Activated T-cell treated with anti-CD3 and anti-CD28 coated beads, Interleukin-2, amount 50 U/mL, for 72 hours (primary cell): ENCODE data around the gene RFX2. TPM values are rescaled to one million over a fixed set of nuclear protein-coding genes. Genes with fewer than 3 reads are reported as not detected.
A peak's percentile ranks its signal among the peaks of the same experiment; 100 is the strongest.
"Not testable (repeated sequence)": the region's sequence is repeated elsewhere in the genome, so short reads cannot be mapped to it uniquely, and the experiment has no call there.

Experiments
- ATAC-seq, 2 donors: fragments of 150-1000 bp; cut with Tn5 transposase; replicated peaks in 1 of 2; 2 replicates each; pipeline ENCODE4 v1.10.0; 2021; ENCODE audit warnings: moderate library complexity in 2 of 2, mild to moderate bottlenecking in 1 of 2
- DNase-seq, 2 donors: peaks; one replicate each; pipeline ENCODE4 v3.0.0; 2021 to 2022; ENCODE audit warnings: mixed read lengths in 1 of 2
- H3K27ac Mint-ChIP-seq: one replicate; pipeline ENCODE4 v1.8.0; 2022; ENCODE audit warnings: mild to moderate bottlenecking, moderate library complexity, mixed read lengths
- H3K27me3 Mint-ChIP-seq: one replicate; pipeline ENCODE4 v1.8.0; 2022; ENCODE audit warnings: low read depth, mixed read lengths
- H3K36me3 Mint-ChIP-seq, 2 donors: one replicate each; pipeline ENCODE4 v1.8.0; 2022; ENCODE audit warnings: mixed read lengths in 2 of 2, mild to moderate bottlenecking in 1 of 2; ENCODE audit not compliant: insufficient read depth in 2 of 2
- H3K4me1 Mint-ChIP-seq: one replicate; pipeline ENCODE4 v1.8.0; 2022; ENCODE audit warnings: low read depth, mixed read lengths
- H3K4me3 Mint-ChIP-seq, 2 donors: one replicate each; pipeline ENCODE4 v1.8.0; 2022; ENCODE audit warnings: mild to moderate bottlenecking in 2 of 2, mixed read lengths in 2 of 2, moderate library complexity in 2 of 2
- H3K9me3 Mint-ChIP-seq, 2 donors: one replicate each; pipeline ENCODE4 v1.8.0; 2022; ENCODE audit warnings: mixed read lengths in 2 of 2
- total RNA-seq, 2 donors: library from RNA; stranded (reverse); gene quantifications; one replicate each; pipeline ENCODE4 v1.2.3, GENCODE V29; 2022

The RFX2 gene
- total RNA-seq, 2 donors from 2014 or later = 8.7 to 11.6 TPM

DNA sequence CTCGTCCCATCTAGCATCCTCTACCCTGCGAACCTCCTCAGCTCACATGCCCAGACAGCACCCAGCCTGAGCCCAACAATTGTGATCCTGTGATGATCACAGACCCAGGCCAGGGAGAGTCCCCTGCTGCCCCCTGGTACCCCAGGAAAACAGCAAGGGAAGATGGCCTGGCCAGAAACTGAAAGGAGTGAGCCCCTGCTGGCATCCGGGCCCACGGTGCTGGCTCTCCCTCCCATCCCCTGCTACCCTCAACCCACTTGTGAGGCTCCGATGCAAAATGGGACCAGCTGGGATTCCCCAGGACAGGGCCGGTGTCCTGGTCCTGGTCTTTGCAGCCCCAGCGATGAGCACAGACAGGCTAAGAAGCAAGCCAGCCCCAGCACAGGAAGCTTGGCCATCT is 146.4 kb downstream of the RFX2 start:
- Mint-ChIP-seq H3K4me1 (peaks cover 99% of the 10 kb centered on the region), H3K27me3 (no peaks in the 10 kb centered on the region), H3K9me3 (no peaks in the 10 kb centered on the region), H3K27ac (peak overlapping the region; percentile 90), H3K36me3 (peaks cover 1 to 8% of the 10 kb centered on the region in 2 donors), H3K4me3 (peak overlapping the region in 1 of 2 donors; percentile 24)
- no peak for DNase-seq
- ATAC-seq = no peak

DNA sequence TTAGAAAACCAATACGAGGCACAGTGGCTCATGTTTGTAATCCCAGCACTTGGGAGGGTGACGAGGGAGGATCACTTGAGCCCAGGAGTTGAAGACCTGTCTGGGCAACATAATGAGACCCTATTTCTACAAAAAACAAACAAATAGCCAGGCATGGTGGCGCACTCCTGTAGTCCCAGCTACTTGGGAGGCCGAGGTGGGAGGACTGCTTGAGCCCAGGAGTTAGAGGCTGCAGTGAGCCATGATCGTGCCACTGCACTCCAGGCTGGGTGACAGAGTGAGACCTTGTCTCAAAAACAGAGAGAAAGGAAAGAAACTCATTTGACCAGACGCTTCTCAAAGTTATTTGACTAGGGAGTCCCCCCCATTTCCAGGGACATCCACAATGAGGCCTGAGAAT is 147.0 kb downstream of the RFX2 start:
- peak overlapping the region; percentile 68 to 79 for H3K4me3 Mint-ChIP-seq
- not testable (repeated sequence) for H3K36me3 Mint-ChIP-seq, DNase-seq, H3K9me3 Mint-ChIP-seq, H3K27me3 Mint-ChIP-seq, ATAC-seq
- H3K27ac Mint-ChIP-seq = peak overlapping the region; percentile 86
- peaks cover 98% of the 10 kb centered on the region for H3K4me1 Mint-ChIP-seq

DNA sequence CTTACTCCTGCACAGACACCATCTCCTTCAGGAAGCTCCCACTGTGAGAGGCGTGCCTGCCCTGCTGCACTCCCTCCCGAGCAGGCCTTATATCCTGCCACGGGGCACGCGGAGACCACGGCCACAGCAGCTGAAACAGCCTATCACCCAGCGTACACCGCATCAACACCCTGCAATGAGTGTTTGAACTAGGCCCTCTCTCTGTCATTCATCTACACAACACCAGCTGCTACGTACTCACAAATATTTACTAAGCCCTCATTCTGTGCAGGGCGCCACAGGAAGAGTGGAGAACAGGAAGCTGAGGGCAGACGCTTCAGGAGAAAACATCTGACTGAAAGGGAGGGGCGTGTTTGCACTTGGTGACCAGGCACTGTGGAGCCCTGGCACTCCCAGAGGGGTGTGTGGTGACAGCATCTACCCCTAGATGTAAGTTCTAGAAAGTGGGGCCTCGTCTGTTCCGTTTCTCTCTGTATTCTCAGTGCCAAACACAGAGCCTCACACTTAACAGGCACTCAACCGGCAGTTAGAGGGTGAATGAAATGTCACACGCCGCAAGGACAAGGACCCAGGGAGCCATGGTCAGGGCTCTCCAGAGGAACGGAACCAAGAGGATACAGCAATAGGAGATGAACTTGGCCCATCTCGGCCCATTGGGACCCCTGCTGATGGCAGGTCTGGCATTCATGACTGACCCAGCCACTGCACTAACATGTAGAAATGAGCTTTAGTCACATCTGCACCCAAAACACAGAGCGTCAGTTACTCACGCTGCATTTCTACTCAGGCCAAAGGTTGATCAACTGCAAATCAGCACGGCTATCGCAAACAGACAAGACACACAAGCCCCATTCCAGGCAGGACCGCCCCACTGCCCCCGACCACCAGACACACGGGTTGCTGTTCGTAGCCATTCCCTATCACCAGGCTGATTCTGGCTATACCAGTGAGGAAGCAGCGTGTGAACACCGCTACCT is 148.0 kb downstream of the RFX2 start:
- H3K27ac Mint-ChIP-seq = peak overlapping the region; percentile 86
- H3K27me3 Mint-ChIP-seq = no peaks in the 10 kb centered on the region
- ATAC-seq (peak; percentile 94 to 95), DNase-seq (peak; percentile 75 to 78)
- H3K4me3 Mint-ChIP-seq = peak overlapping the region; percentile 68 to 79
- peaks cover 98% of the 10 kb centered on the region for H3K4me1 Mint-ChIP-seq
- H3K36me3 Mint-ChIP-seq = peaks cover 0 to 8% of the 10 kb centered on the region in 2 donors
- H3K9me3 Mint-ChIP-seq = no peaks in the 10 kb centered on the region

GRCh38 chr19:5961641-5961968 is 148.7 kb downstream of the RFX2 start:
- ATAC-seq (peak; percentile 30 to 46), DNase-seq (peak in 1 of 2 donors; percentile 28)
- Mint-ChIP-seq H3K4me1 (peaks cover 98% of the 10 kb centered on the region), H3K27ac (peak overlapping the region; percentile 86), H3K4me3 (peak overlapping the region; percentile 68 to 79)
- H3K27me3 Mint-ChIP-seq, H3K36me3 Mint-ChIP-seq, H3K9me3 Mint-ChIP-seq: not testable (repeated sequence)

- Mint-ChIP-seq H3K9me3 (no peaks in the 10 kb centered on the region), H3K4me3 (peak overlapping the region; percentile 22 to 79), H3K36me3 (peaks cover 0 to 5% of the 10 kb centered on the region in 2 donors), H3K4me1 (peaks cover 98% of the 10 kb centered on the region), H3K27me3 (no peaks in the 10 kb centered on the region), H3K27ac (peak overlapping the region; percentile 85)
- DNase-seq = no peak
- no peak for ATAC-seq
These were observed 150.0 kb downstream of the RFX2 start for GRCh38 chr19:5960005-5961001.

DNA sequence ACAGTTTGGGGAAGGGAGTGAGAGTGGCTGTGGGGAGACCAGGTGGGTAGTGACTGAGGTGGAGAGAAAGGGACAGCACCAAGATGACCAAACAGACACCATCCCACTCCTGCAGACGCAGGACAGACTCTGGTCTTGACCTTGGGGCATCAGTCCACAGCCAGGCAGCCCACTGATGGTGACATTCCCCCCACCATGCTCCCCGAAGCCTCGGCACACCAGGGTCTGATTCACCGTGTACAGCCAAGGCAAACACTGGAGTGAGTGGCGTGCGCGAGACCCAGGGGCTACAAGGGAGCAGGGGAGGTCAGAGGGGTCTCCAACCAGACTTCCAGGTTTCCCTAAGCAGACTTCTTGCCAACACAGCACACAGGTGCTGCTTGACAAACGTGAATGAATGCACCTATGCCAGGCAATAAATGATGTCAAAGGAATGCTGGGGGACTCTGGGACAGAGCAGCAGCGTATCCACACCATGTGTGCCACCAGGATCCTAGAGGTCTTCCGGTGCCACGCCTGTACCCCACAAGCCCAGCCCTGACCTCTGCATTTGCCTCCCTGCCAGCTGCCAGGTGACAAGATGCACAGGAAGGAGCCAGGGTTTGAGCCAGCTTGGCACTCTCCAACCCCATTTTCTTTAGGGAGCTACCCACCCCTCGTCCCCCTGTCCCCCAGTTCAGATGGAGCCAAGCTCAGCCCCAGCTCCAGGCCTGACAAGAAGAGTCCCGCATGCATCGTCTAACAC is 150.9 kb downstream of the RFX2 start:
- no peak for ATAC-seq
- Mint-ChIP-seq H3K27ac (peak overlapping the region; percentile 30), H3K9me3 (no peaks in the 10 kb centered on the region), H3K4me1 (peaks cover 98% of the 10 kb centered on the region), H3K27me3 (no peaks in the 10 kb centered on the region), H3K36me3 (peaks cover 0 to 3% of the 10 kb centered on the region in 2 donors), H3K4me3 (no peak overlapping the region)
- no peak for DNase-seq

DNA sequence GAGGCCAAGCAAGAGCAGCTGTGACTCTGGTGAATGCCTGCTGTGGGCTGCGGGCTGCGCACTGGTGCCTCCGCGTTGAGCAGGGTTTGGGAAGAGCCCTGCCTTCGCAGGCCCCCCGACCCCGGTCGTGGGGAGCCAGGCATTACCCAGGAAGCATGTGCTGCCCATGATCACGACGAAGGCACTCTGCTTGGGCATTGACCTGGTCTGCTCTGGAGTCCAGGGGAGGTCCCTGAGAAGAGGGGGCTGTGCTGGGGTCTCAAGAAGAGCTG is 151.5 kb downstream of the RFX2 start:
- DNase-seq (no peak), ATAC-seq (no peak)
- H3K4me3 Mint-ChIP-seq = no peak overlapping the region
- H3K27me3 Mint-ChIP-seq = no peaks in the 10 kb centered on the region
- peak overlapping the region; percentile 30 for H3K27ac Mint-ChIP-seq
- peaks cover 98% of the 10 kb centered on the region for H3K4me1 Mint-ChIP-seq
- H3K9me3 Mint-ChIP-seq = no peaks in the 10 kb centered on the region
- peaks cover 0 to 3% of the 10 kb centered on the region in 2 donors for H3K36me3 Mint-ChIP-seq

- Mint-ChIP-seq H3K27ac (peak overlapping the region; percentile 66), H3K9me3 (no peaks in the 10 kb centered on the region), H3K4me3 (no peak overlapping the region), H3K27me3 (no peaks in the 10 kb centered on the region), H3K36me3 (peaks cover 0 to 3% of the 10 kb centered on the region in 2 donors), H3K4me1 (peaks cover 98% of the 10 kb centered on the region)
- no peak for ATAC-seq
- DNase-seq = no peak
These were observed 152.0 kb downstream of the RFX2 start for GRCh38 chr19:5958074-5958850.

DNA sequence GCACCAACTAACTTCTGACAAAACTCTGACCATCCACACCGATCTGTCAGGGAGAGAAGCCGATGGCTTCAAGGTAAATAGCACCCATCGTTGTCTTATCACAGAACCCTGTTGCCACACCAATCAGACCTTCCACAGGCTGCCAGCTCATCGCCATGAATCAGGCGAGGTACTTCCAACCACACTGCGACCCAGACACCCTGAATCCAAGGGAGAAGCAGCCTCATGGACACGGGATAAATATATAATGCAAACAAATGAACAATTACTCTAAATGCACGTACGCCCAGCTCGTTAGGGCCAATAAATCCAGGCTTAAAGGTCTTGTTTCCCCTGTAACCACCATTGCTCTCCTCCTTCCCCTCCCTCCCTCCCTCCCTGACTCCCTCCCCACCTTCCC is 153.1 kb downstream of the RFX2 start:
- H3K27ac Mint-ChIP-seq = peak overlapping the region; percentile 42
- no peak overlapping the region for H3K4me3 Mint-ChIP-seq
- H3K4me1 Mint-ChIP-seq = peaks cover 98% of the 10 kb centered on the region
- no peak for DNase-seq
- H3K27me3 Mint-ChIP-seq = no peaks in the 10 kb centered on the region
- ATAC-seq = no peak
- H3K9me3 Mint-ChIP-seq = no peaks in the 10 kb centered on the region
- no peaks in the 10 kb centered on the region for H3K36me3 Mint-ChIP-seq

- H3K9me3 Mint-ChIP-seq = no peaks in the 10 kb centered on the region
- no peaks in the 10 kb centered on the region for H3K27me3 Mint-ChIP-seq
- ATAC-seq = no peak
- H3K36me3 Mint-ChIP-seq = no peaks in the 10 kb centered on the region
- DNase-seq = no peak
- peaks cover 98% of the 10 kb centered on the region for H3K4me1 Mint-ChIP-seq
- H3K4me3 Mint-ChIP-seq = no peak overlapping the region
- H3K27ac Mint-ChIP-seq = no peak overlapping the region
These were observed 153.6 kb downstream of the RFX2 start for GRCh38 chr19:5956728-5957127.

GRCh38 chr19:5956323-5956722 is 154.0 kb downstream of the RFX2 start:
- H3K27ac Mint-ChIP-seq = peak overlapping the region; percentile 3
- no peaks in the 10 kb centered on the region for H3K9me3 Mint-ChIP-seq
- H3K27me3 Mint-ChIP-seq = no peaks in the 10 kb centered on the region
- no peaks in the 10 kb centered on the region for H3K36me3 Mint-ChIP-seq
- DNase-seq (no peak), ATAC-seq (no peak)
- peaks cover 98% of the 10 kb centered on the region for H3K4me1 Mint-ChIP-seq
- no peak overlapping the region for H3K4me3 Mint-ChIP-seq

DNA sequence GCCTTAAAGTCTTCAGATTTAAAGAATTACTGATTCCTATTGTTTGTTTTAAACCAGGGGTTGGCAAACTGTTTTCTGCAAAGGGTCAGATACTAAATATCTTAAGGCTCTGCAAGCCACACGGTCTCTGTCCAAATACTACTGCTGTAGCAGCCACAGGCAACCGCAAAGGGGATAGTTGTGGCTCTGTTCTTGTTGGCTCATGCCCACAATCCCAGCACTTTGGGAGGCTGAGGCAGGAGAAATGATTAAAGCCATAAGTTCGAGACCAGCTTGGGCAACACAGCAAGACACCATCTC is 154.7 kb downstream of the RFX2 start:
- no peaks in the 10 kb centered on the region for H3K27me3 Mint-ChIP-seq
- H3K4me1 Mint-ChIP-seq = peaks cover 98% of the 10 kb centered on the region
- peak overlapping the region; percentile 44 to 49 for H3K4me3 Mint-ChIP-seq
- ATAC-seq (no peak), DNase-seq (no peak)
- H3K27ac Mint-ChIP-seq = peak overlapping the region; percentile 3
- H3K36me3 Mint-ChIP-seq = no peaks in the 10 kb centered on the region
- no peaks in the 10 kb centered on the region for H3K9me3 Mint-ChIP-seq
